UCSD-AML1 (cell line): ENCODE measurements around the gene TTLL11.

ENCODE experiments used
- DNase-seq: peaks from one replicate; lab custom pipeline; 2025; ENCODE audit not compliant: unreplicated experiment; lab: John Stamatoyannopoulos, UW

Gene TTLL11

GRCh38 chr9:122092611-122093506, at the start of gene TTLL11:
Gene TTLL11 (minus strand): TSS chr9:122093308. CDS start chr9:122093148, 160 bp downstream.
- DNase-seq = peak; percentile 93

GRCh38 chr9:122141671-122142070, 48.6 kb upstream of the TTLL11 start:
- DNase-seq = no peak

- no peak for DNase-seq
These were observed 47.5 kb upstream of the TTLL11 start for GRCh38 chr9:122140368-122141193.

- no peak for DNase-seq
These were observed 45.6 kb upstream of the TTLL11 start for GRCh38 chr9:122138560-122139268.

GRCh38 chr9:122135529-122135859, 42.4 kb upstream of the TTLL11 start:
- no peak for DNase-seq

GRCh38 chr9:122134822-122135528, 41.9 kb upstream of the TTLL11 start:
- DNase-seq = no peak

GRCh38 chr9:122133984-122134535, 41.0 kb upstream of the TTLL11 start:
- no peak for DNase-seq

GRCh38 chr9:122133263-122133983, 40.3 kb upstream of the TTLL11 start:
- DNase-seq = no peak

- no peak for DNase-seq
These were observed 39.4 kb upstream of the TTLL11 start for GRCh38 chr9:122132539-122132938.

GRCh38 chr9:122131401-122132001, 38.4 kb upstream of the TTLL11 start:
- no peak for DNase-seq

GRCh38 chr9:122130837-122131236, 37.7 kb upstream of the TTLL11 start:
- no peak for DNase-seq

- no peak for DNase-seq
These were observed 36.9 kb upstream of the TTLL11 start for GRCh38 chr9:122129969-122130368.

GRCh38 chr9:122128969-122129343, 35.8 kb upstream of the TTLL11 start:
- no peak for DNase-seq

GRCh38 chr9:122128007-122128968, 35.2 kb upstream of the TTLL11 start:
- peak; percentile 86 for DNase-seq

GRCh38 chr9:122127396-122127798, 34.3 kb upstream of the TTLL11 start:
- peak; percentile 35 for DNase-seq

GRCh38 chr9:122126331-122127261, 33.5 kb upstream of the TTLL11 start:
- no peak for DNase-seq
